Immature natural killer cell (primary cell): ENCODE data around the gene SORCS2. TPM values are rescaled to one million over a fixed set of nuclear protein-coding genes. Genes with fewer than 3 reads are reported as not detected.

Experiments used
- DNase-seq, 3 donors: peaks; one replicate each; pipeline ENCODE4 v3.0.0; 2022; ENCODE audit warnings: mixed read lengths in 1 of 3
- H3K27ac Mint-ChIP-seq, 6 donors: one replicate each; pipeline ENCODE4 v1.8.0; 2020; ENCODE audit warnings: mixed read lengths in 6 of 6, mild to moderate bottlenecking in 5 of 6, inconsistent platforms in 4 of 6, moderate library complexity in 3 of 6
- H3K27me3 Mint-ChIP-seq, 3 donors: one replicate each; pipeline ENCODE4 v1.8.0; 2020 to 2021; ENCODE audit warnings: low read depth in 3 of 3, mild to moderate bottlenecking in 3 of 3, mixed read lengths in 3 of 3, moderate library complexity in 3 of 3, inconsistent platforms in 1 of 3
- H3K36me3 Mint-ChIP-seq, 3 donors: one replicate each; pipeline ENCODE4 v1.8.0; 2020; ENCODE audit warnings: mixed read lengths in 3 of 3, inconsistent platforms in 2 of 3, mild to moderate bottlenecking in 2 of 3
- H3K4me1 Mint-ChIP-seq, 2 donors: one replicate each; pipeline ENCODE4 v1.8.0; 2020; ENCODE audit warnings: inconsistent platforms in 2 of 2, mild to moderate bottlenecking in 2 of 2, mixed read lengths in 2 of 2, moderate library complexity in 1 of 2
- H3K4me3 Mint-ChIP-seq, 5 donors: one replicate each; pipeline ENCODE4 v1.8.0; 2020; ENCODE audit warnings: mild to moderate bottlenecking in 5 of 5, mixed read lengths in 5 of 5, inconsistent platforms in 3 of 5, moderate library complexity in 3 of 5
- H3K9me3 Mint-ChIP-seq, 6 donors: one replicate each; pipeline ENCODE4 v1.8.0; 2020; ENCODE audit warnings: mild to moderate bottlenecking in 6 of 6, mixed read lengths in 6 of 6, inconsistent platforms in 4 of 6, moderate library complexity in 3 of 6
- polyA plus RNA-seq, 3 donors: library from polyadenylated mRNA; unstranded; fragments of 300-500 nt; fragmentation: Illumina TruSeq; gene quantifications; one replicate each; pipeline ENCODE4 v1.2.3, GENCODE V29; 2021

Gene SORCS2
- polyA plus RNA-seq = under 1 TPM in 2 of 3 donors, not detected in 1; 0.04 to 0.16 TPM

- Mint-ChIP-seq H3K4me1 (no peaks in the 10 kb centered on the region), H3K27ac (no peak within 1 kb of the TSS), H3K27me3 (peaks cover 6 to 19% (median 12%) of the 10 kb centered on the region in 3 donors), H3K36me3 (no peaks in the 10 kb centered on the region), H3K9me3 (no peaks in the 10 kb centered on the region), H3K4me3 (peak within 1 kb of the TSS; percentile 38 to 75 (median 49))
- DNase-seq = peak; percentile 47 to 66 (median 64)
Measured at GRCh38 chr4:7192252-7193029, at the start of gene SORCS2. Gene SORCS2 (plus strand): TSS chr4:7192538.

GRCh38 chr4:7144374-7145290, 47.7 kb upstream of the SORCS2 start:
- no peaks in the 10 kb centered on the region for H3K36me3 Mint-ChIP-seq
- H3K27ac Mint-ChIP-seq = no peak overlapping the region
- H3K27me3 Mint-ChIP-seq = peaks cover 5 to 11% (median 7%) of the 10 kb centered on the region in 3 donors
- no peak for DNase-seq
- H3K4me1 Mint-ChIP-seq = no peaks in the 10 kb centered on the region
- H3K4me3 Mint-ChIP-seq = no peak overlapping the region
- no peaks in the 10 kb centered on the region for H3K9me3 Mint-ChIP-seq

- Mint-ChIP-seq H3K4me1 (no peaks in the 10 kb centered on the region), H3K36me3 (no peaks in the 10 kb centered on the region), H3K27ac (no peak overlapping the region), H3K4me3 (no peak overlapping the region), H3K27me3 (peaks cover 5 to 8% (median 7%) of the 10 kb centered on the region in 3 donors), H3K9me3 (no peaks in the 10 kb centered on the region)
- DNase-seq = no peak
Measured at GRCh38 chr4:7145291-7145934, 46.9 kb upstream of the SORCS2 start.

- Mint-ChIP-seq H3K27me3 (peaks cover 5 to 9% (median 6%) of the 10 kb centered on the region in 3 donors), H3K27ac (no peak overlapping the region), H3K36me3 (no peaks in the 10 kb centered on the region), H3K4me3 (no peak overlapping the region), H3K4me1 (no peaks in the 10 kb centered on the region), H3K9me3 (no peaks in the 10 kb centered on the region)
- DNase-seq = no peak
Measured at GRCh38 chr4:7146059-7146785, 46.1 kb upstream of the SORCS2 start.

DNA sequence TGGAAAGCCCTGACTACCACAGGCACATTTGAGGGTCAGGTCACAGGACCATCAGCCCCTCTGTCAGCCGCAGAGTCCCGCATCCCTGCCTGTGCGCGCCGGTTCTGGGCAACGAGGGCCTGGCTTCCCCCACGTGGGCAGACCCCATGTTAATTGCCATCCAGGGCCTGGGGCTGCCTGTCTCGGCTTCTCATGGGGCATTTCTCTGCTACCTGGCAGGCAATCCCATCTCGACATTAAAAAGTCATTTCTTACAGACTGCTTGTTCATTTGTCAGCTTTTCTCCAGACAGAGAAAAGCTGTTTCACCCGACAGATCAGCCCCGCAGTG, 45.6 kb upstream of the SORCS2 start:
- H3K36me3 Mint-ChIP-seq = no peaks in the 10 kb centered on the region
- H3K9me3 Mint-ChIP-seq = no peaks in the 10 kb centered on the region
- no peak for DNase-seq
- H3K4me3 Mint-ChIP-seq = no peak overlapping the region
- H3K27ac Mint-ChIP-seq = no peak overlapping the region
- no peaks in the 10 kb centered on the region for H3K4me1 Mint-ChIP-seq
- H3K27me3 Mint-ChIP-seq = peaks cover 5 to 9% (median 6%) of the 10 kb centered on the region in 3 donors

- Mint-ChIP-seq H3K9me3 (no peaks in the 10 kb centered on the region), H3K27me3 (peaks cover 5 to 9% (median 5%) of the 10 kb centered on the region in 3 donors), H3K27ac (no peak overlapping the region), H3K4me1 (no peaks in the 10 kb centered on the region), H3K36me3 (no peaks in the 10 kb centered on the region), H3K4me3 (no peak overlapping the region)
- DNase-seq = no peak
Measured at GRCh38 chr4:7147261-7147660, 45.1 kb upstream of the SORCS2 start.

- H3K9me3 Mint-ChIP-seq = no peaks in the 10 kb centered on the region
- H3K27me3 Mint-ChIP-seq = peaks cover 4 to 9% (median 5%) of the 10 kb centered on the region in 3 donors
- no peak overlapping the region for H3K4me3 Mint-ChIP-seq
- H3K36me3 Mint-ChIP-seq = no peaks in the 10 kb centered on the region
- H3K4me1 Mint-ChIP-seq = peaks cover 0 to 3% of the 10 kb centered on the region in 2 donors
- no peak overlapping the region for H3K27ac Mint-ChIP-seq
- no peak for DNase-seq
Measured at GRCh38 chr4:7147661-7148310, 44.6 kb upstream of the SORCS2 start.

- Mint-ChIP-seq H3K27ac (no peak overlapping the region), H3K27me3 (peaks cover 4 to 9% (median 8%) of the 10 kb centered on the region in 3 donors), H3K4me1 (peaks cover 0 to 6% of the 10 kb centered on the region in 2 donors), H3K36me3 (no peaks in the 10 kb centered on the region), H3K9me3 (no peaks in the 10 kb centered on the region), H3K4me3 (no peak overlapping the region)
- DNase-seq = no peak
Measured at GRCh38 chr4:7148337-7148736, 44.0 kb upstream of the SORCS2 start.

DNA sequence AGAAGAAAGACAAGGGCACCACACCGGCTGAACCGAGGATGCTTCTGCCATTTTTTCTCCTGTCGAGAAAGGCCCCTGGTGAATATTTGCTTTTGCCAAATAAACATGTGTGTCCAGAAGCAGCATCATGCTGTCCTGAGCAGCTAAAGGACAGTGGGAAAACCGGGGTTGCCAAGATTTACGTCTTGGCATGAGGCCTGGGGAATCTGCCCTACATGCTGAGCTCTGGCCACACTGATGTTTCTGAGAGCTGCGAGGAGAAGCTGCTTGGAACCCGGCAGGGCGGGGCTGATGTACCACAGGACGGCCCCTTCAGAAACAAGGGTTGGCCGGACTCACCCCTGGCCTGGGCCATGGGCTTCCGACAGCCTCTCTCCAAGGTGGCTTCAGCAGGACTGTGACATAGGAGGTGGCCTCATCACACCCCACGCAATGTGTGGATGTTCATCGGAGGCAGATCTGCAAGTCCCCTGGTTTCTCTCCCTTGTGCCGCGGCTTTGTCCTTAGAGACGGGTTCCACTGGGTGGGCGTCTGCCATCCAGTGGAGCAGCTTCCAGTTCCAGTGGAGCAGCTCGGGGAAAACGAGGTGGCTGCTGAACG, 42.2 kb upstream of the SORCS2 start:
- Mint-ChIP-seq H3K4me3 (no peak overlapping the region), H3K4me1 (peaks cover 0 to 6% of the 10 kb centered on the region in 2 donors), H3K27me3 (peaks cover 4 to 11% (median 6%) of the 10 kb centered on the region in 3 donors), H3K9me3 (no peaks in the 10 kb centered on the region), H3K36me3 (no peaks in the 10 kb centered on the region), H3K27ac (no peak overlapping the region)
- DNase-seq = no peak

DNA sequence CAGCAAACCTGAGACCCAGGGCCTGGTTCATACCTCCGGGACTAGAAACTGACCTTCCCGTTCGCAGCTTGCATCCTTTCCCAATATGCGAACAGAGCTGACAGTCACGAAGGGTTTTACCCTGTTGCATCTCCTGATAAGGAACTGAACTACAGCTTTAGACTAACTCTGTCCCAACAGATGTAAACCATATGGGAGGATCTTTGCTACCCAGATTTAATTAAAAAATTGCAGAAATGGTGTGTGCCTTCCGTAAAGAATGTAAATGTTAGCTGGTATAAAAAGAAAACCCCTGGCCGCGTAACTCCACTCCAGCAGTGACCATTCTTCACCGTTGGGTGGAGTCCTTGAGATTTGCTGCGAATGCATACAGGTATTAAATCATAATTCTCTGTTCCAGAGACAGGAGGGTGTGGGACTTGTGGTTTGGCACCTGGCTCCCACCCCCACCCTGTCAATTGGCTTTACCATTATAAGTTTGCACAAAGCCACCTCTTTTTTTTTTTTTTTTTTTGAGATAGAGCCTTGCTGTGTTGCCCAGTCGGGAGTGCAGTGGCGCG, 40.6 kb upstream of the SORCS2 start:
- Mint-ChIP-seq H3K36me3 (no peaks in the 10 kb centered on the region), H3K27ac (no peak overlapping the region)

DNA sequence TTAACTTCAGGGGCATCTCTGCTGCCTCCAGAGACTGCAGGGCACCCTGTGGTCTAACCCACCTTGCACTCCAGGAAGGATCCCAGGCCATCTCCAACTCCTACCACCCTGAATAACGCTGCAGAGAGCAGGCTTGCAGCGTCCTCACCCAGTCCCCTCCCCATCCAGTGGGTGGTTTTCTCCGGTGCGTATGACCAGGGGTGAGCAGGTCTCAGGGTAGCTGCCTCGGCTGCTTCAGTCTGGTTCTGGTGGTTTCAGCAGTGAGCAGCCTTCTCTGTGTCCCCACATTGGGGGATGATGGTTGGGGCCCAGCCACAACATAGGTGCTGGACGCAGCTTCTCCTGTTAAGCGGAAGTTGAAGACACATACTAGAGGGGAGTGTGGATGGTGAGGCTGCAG, 38.6 kb upstream of the SORCS2 start:
- H3K27me3 Mint-ChIP-seq = peaks cover 8 to 14% (median 10%) of the 10 kb centered on the region in 3 donors
- no peak overlapping the region for H3K4me3 Mint-ChIP-seq
- H3K36me3 Mint-ChIP-seq = no peaks in the 10 kb centered on the region
- no peak overlapping the region for H3K27ac Mint-ChIP-seq
- H3K4me1 Mint-ChIP-seq = peaks cover 0 to 6% of the 10 kb centered on the region in 2 donors
- no peaks in the 10 kb centered on the region for H3K9me3 Mint-ChIP-seq
- no peak for DNase-seq

More for the DNA sequence above, 40.6 kb upstream of the SORCS2 start:
- Mint-ChIP-seq H3K27me3 (peaks cover 7 to 14% (median 11%) of the 10 kb centered on the region in 3 donors), H3K4me1 (peaks cover 0 to 6% of the 10 kb centered on the region in 2 donors), H3K4me3 (no peak overlapping the region), H3K9me3 (no peaks in the 10 kb centered on the region)
- no peak for DNase-seq

DNA sequence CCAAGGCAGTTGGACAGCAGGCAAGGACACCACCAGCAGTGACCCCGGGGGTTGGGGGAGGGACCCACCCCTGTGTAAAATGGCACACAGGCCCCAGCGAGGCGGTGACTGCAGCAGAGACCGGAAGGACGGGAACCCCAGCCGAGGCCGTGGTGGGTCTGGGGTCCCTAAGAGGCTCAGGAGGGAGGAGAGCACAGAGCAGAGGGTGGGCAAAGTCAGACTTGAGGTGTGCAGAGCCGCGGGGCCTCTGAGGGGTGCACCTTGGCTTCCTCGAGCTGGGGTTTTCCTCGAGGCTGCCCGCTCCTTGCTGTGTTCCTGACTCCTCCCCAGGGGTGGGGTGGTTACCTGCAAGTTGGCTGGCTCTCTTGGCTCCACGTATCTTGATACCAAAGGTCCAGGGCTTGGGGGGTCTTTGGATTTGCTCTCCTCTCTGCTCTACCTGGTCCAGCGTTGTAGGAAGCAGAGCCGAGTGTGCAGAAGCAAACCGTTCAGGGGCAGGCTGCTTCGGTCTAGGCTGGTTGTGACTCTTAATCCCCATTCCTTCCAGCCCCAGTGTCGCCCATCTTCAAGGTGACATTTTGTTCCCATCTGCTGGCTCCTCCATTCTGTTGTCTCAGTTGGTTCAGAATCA, 37.9 kb upstream of the SORCS2 start:
- Mint-ChIP-seq H3K36me3 (no peaks in the 10 kb centered on the region), H3K4me3 (no peak overlapping the region), H3K27ac (no peak overlapping the region), H3K4me1 (peaks cover 0 to 6% of the 10 kb centered on the region in 2 donors), H3K27me3 (peaks cover 7 to 11% (median 10%) of the 10 kb centered on the region in 3 donors), H3K9me3 (no peaks in the 10 kb centered on the region)
- no peak for DNase-seq
